ENCODE data around the gene FBXL14.
A peak's percentile ranks its signal among the peaks of the same experiment; 100 is the strongest.

FBXL14 gene

DNA sequence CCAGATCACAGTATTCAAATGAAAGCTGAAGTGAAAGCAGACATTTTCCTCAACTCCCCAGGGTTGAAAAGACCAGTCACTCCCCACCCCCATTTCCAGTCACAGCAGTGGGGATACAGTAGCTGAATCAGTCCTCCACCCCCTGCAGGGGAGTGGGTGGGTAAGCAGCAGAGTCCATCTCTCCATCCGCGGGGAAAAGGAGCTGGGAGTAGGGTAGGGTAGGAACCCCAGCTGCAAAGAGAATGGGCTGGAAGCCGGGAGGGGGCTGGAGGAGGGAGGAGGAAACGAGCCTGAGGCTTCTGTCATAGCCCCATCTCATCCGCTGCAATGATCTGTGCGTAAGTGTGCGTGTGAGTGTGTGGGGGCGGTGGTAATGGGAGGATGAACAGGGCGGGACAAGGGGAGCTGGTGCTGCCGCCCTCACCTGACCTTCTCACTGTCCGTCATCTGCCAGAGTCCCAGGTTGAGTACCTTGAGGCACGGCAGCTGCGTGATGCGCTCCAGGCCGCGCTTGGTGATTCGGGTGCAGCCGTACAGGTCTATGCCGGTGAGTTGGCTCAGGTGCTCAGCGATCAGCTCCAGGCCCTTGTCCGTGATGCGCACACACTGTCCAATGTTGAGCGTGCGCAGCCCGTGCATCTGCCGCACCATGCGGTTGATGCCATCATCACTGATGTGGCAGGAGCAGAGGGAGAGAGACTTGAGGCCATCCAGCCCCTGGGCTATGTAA, 1.8 kb downstream of the FBXL14 start:
- peak; percentile 53 for DNase-seq

GRCh38 chr12:1591543-1591942, 2.8 kb downstream of the FBXL14 start:
- no peak for DNase-seq

- no peak for DNase-seq
Observed at GRCh38 chr12:1591034-1591433, 3.3 kb downstream of the FBXL14 start.

DNA sequence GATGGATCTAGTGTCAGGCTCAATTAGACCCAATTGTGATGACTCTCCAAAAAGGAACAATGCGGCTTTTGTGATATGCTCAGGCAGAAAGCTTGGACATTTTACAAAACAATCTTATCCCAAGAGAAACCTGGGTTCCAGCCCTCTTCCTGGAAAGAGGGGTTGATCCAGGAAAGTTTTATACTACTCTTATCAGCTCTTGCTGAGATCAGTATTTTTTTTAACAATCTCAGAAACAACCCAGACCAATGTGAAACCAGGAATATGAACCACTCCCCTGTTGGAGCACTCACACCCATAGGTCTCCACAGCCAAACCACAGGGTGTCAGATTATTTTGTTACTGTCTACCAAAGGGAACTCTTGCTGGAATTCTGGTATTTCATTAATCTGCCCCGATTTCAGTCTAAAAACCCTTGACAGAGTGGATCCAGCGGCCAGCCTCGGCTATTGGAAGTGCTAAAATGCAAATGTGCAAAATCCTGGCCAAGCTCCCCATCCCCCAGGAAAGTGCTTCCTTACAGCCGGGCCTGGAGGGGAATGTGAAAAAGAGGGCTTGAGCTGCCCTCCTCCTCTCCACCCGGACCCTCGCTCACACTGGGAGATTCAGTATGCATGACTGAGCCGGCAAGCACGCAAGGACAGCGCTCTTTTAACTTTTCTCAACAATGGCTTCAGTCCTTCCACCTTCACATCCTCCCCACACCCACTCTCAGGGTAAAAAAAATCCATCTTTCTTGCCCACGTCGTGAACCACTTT, 4.0 kb downstream of the FBXL14 start:
- DNase-seq = no peak

DNA sequence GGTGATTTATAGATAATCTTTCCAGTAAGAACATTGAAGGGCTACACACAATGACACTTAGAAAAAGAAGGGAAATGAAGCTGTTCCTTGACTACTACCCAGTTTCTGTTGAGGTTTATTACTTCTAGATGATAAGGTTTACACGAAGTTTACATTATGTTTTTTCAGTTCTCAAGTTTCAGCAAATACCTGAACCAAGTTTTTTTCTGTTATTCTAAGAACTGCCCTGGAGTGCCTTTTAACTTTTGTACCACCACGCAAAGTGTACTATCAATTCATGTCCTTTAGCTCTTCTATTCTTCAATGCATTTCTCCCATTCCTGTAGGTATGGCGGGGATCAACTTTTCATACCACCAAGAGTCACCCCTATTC, 5.8 kb downstream of the FBXL14 start:
- no peak for DNase-seq

- no peak for DNase-seq
Observed at GRCh38 chr12:1587927-1588574, 6.3 kb downstream of the FBXL14 start.

GRCh38 chr12:1584326-1584725, 10.1 kb downstream of the FBXL14 start:
- DNase-seq = no peak

DNA sequence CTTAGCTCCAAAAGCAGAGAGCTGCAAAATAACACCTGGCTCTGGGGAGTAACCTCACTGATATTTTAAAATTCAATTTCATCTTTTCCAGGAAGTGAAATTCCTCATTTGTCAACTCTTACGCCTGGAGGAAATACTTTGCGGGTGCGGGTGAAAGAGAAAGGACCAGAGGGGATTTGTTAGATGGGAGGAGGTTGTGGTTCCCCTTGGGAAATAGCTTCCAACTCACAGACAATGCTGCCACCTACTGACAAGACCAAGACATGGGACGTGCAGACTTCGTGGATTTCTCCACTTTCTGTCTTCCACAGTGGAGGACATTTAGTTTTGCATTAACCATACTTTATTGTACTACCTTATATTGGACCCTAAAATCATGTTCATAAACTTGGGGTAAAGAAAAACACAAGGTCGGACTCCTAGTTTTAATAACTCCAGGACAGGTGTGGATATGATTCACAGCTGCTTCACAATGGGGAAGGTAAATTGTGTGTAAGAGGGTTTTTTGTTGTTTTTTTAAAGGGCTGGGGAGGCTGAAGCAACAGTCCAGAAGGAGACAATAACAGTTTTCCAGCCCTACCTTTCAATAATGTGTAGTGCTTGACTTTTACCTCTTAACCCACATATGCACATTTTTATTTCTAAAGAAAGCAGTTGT, 10.8 kb downstream of the FBXL14 start:
- peak; percentile 90 for DNase-seq

- no peak for DNase-seq
Observed at GRCh38 chr12:1582709-1583050, 11.7 kb downstream of the FBXL14 start.

- no peak for DNase-seq
Observed at GRCh38 chr12:1581973-1582708, 12.2 kb downstream of the FBXL14 start.

DNA sequence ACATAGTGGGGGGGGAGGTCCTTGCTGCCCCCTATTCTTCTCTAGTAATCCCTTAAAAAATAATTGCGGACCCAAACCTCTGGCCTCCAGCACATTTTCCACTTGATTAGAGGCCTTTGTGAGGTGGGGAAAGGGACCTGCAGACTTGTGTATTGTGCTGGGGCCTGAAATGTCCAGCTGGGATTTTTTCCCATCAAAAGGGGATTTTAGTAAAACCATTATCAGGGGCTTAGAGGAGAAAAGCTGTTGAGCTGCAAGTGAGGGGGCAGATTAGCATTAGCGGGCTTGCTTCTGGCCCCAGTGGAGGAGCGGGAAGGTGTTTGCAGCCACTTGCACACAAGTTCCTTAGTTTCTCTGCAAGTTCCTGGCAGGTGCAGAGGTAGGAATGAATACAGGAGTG, 13.9 kb downstream of the FBXL14 start:
- DNase-seq = no peak

GRCh38 chr12:1579651-1580435, 14.5 kb downstream of the FBXL14 start:
- DNase-seq = no peak

DNA sequence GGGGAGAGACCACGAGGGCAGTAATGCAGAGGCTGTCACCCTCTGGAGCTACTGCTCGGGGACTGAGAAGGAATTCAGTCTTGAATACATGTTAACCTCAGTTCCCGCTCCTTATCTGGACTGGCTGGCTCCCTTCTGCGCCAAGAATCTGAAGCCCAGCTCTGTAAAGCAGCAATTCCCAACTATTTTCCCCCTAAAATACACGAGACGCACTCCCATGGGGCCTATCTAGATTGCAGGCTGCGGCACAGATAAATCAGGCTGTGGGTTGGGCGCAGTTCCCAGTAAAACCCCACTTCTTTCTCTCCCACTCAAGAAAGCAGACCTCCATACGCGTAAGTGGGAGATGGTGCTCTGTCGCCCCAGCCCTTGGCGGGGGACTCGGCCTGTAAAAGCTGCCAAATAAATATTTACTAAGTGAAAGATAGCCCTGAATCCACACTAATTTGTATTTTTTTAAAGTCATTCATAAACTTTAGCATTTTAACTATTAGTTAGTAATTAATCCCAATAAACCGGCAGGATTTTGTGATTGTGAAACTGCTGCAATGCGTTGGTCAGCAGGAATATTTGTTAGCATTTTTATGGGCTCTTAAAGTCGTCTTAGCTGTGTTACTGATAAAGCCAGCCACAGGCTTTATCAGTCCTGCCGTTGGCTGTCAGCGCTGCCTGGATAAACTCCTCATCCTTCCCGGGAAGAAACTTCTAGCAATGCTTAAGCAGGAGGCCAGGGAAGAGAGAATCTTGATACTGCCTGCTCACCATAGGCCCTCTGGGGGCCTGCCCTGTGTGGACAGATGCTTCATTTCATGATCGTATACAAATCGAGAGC, 17.8 kb downstream of the FBXL14 start:
- DNase-seq = no peak

GRCh38 chr12:1575408-1576401, 18.7 kb downstream of the FBXL14 start:
- peak; percentile 11 for DNase-seq

- DNase-seq = no peak
Observed at GRCh38 chr12:1574865-1575259, 19.5 kb downstream of the FBXL14 start.

DNA sequence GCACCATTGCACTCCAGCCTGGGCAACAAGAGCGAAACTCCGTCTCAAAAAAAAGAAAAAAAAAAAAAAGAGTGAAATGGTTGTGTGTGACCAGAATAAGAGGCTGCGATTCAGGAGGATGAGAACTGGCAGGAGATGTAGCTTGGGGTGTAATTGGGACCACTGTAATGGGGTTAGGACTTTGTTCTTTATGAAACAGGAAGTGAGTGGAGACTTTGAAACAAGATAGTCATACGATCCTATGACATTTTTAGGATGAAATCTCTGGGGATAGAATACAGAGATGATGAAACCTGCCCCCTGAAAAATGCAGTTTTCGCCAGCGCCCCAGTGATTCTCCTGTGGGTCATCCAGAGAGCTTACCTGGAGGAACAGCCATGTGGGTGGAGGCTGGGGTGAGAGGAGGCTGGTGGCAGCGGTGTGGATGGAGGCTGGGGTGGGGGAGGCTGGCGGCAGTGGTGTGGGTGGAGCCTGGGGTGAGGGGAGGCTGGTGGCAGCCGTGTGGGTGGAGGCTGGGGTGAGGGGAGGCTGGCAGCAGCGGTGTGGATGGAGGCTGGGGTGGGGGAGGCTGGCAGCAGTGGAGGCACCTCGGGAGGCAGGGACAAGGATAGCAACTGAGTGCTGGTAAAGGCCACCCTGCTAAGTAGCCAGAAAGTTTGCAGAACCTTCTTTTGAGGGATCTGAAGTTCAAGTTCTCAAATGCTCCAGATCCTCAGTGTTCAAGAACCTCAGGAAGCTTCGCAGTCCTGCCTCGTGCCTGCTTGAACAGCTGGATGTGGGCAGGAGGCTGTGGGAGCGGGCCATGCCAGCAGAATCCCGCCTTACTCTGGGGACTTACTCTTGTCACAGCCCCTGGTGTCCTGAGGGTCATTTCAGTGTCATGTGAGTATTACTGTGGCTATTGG, 20.2 kb downstream of the FBXL14 start:
- DNase-seq = no peak

DNA sequence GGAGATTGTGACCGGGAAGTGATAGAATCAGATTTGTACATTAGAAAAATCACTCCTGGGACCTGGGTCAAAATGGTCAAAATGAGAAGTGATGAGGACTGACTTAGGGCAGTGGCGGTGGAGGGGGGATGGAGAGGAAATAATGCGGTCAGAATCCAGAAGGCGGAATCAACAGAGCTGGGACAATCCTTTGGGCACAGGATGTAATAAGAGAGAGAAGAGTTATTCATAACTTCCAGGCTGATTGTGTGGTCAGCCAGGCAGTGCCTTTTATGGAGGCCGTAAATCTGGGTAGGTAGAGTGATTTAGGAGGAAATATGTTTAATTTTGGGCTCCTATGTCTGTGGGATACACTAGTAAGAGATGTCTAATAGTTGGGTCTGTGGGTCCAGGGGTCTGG, 21.6 kb downstream of the FBXL14 start:
- no peak for DNase-seq

DNA sequence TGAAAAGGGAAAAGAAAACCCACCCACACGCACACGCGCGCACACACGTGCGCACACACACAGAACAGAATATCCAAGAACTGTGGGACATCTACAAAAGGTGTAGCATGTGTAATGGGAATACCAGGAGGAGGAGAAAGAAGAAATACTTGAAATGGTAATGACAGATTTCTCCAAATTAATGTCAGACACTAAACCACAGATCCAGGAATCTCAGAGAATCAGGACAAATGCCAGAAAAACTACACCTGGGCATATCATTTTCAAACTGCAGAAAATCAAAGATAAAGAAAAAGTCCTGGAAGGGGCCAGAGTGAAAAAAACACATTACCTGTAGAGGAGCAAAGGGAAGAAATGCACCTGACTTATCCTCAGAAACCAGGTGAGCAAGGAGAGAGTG, 26.5 kb downstream of the FBXL14 start:
- DNase-seq = no peak

Data from inflammatory macrophage treated with lipopolysaccharide for 4 hours (primary cell).